Osteocyte (in vitro differentiated cells): ENCODE measurements around the gene ZNF750. TPM values are rescaled to one million over a fixed set of nuclear protein-coding genes. Genes with fewer than 3 reads are reported as not detected.

Source experiments
- DNase-seq: peaks from one replicate; pipeline ENCODE4 v3.0.0; 2021; ENCODE audit warnings: mixed read lengths; ENCODE audit not compliant: unreplicated experiment; ENCODE audit errors: extremely low spot score
- H3K27ac Mint-ChIP-seq: one replicate; pipeline ENCODE4 v1.8.0; 2021; ENCODE audit warnings: mild to moderate bottlenecking, mixed read lengths; ENCODE audit not compliant: unreplicated experiment
- H3K27me3 Mint-ChIP-seq: one replicate; pipeline ENCODE4 v1.8.0; 2021; ENCODE audit warnings: mixed read lengths; ENCODE audit not compliant: unreplicated experiment
- H3K36me3 Mint-ChIP-seq: one replicate; pipeline ENCODE4 v1.8.0; 2021; ENCODE audit warnings: mixed read lengths; ENCODE audit not compliant: unreplicated experiment
- H3K4me1 Mint-ChIP-seq: one replicate; pipeline ENCODE4 v1.8.0; 2021; ENCODE audit warnings: mixed read lengths; ENCODE audit not compliant: unreplicated experiment
- H3K4me3 Mint-ChIP-seq: one replicate; pipeline ENCODE4 v1.8.0; 2021; ENCODE audit warnings: mild to moderate bottlenecking, moderate library complexity, mixed read lengths; ENCODE audit not compliant: unreplicated experiment
- H3K9me3 Mint-ChIP-seq: one replicate; pipeline ENCODE4 v1.8.0; 2021; ENCODE audit warnings: mixed read lengths; ENCODE audit not compliant: unreplicated experiment
- CTCF ChIP-seq: fragments of 200-600 bp; sonication (generic); IDR thresholded peaks from 2 replicates; pipeline ENCODE4 v1.5.0; 2021; ENCODE audit warnings: antibody characterized with exemption, mild to moderate bottlenecking, moderate library complexity
- total RNA-seq: library from RNA; stranded (reverse); gene quantifications from 2 replicates; pipeline ENCODE4 v1.2.1, GENCODE V29; 2021

ZNF750 gene
- total RNA-seq, 1 donor from 2014 or later, result not detected

GRCh38 chr17:82806645-82807044 lies 33.2 kb downstream of the ZNF750 start:
- peaks cover 6% of the 10 kb centered on the region for H3K36me3 Mint-ChIP-seq
- no peak overlapping the region for H3K4me3 Mint-ChIP-seq
- H3K27me3 Mint-ChIP-seq, result no peaks in the 10 kb centered on the region
- DNase-seq, result no peak
- no peak for TF ChIP-seq CTCF
- no peaks in the 10 kb centered on the region for H3K9me3 Mint-ChIP-seq
- H3K27ac Mint-ChIP-seq, result no peak overlapping the region
- H3K4me1 Mint-ChIP-seq, result peaks cover 16% of the 10 kb centered on the region

GRCh38 chr17:82805823-82806222 lies 34.0 kb downstream of the ZNF750 start:
- peaks cover 12% of the 10 kb centered on the region for H3K36me3 Mint-ChIP-seq
- H3K27ac Mint-ChIP-seq, result no peak overlapping the region
- no peak overlapping the region for H3K4me3 Mint-ChIP-seq
- no peak for DNase-seq
- no peaks in the 10 kb centered on the region for H3K27me3 Mint-ChIP-seq
- no peaks in the 10 kb centered on the region for H3K9me3 Mint-ChIP-seq
- TF ChIP-seq CTCF, result no peak
- peaks cover 19% of the 10 kb centered on the region for H3K4me1 Mint-ChIP-seq

GRCh38 chr17:82805254-82805653 lies 34.6 kb downstream of the ZNF750 start:
- Mint-ChIP-seq H3K9me3 (no peaks in the 10 kb centered on the region), H3K27ac (no peak overlapping the region), H3K4me3 (no peak overlapping the region), H3K36me3 (peaks cover 14% of the 10 kb centered on the region), H3K4me1 (peaks cover 16% of the 10 kb centered on the region), H3K27me3 (no peaks in the 10 kb centered on the region)
- DNase-seq, result no peak
- TF ChIP-seq CTCF, result no peak

- Mint-ChIP-seq H3K27ac (no peak overlapping the region), H3K36me3 (peaks cover 17% of the 10 kb centered on the region), H3K4me1 (peaks cover 12% of the 10 kb centered on the region), H3K9me3 (no peaks in the 10 kb centered on the region), H3K27me3 (no peaks in the 10 kb centered on the region), H3K4me3 (no peak overlapping the region)
- TF ChIP-seq CTCF, result no peak
- no peak for DNase-seq
Measured at GRCh38 chr17:82804442-82805191, 35.2 kb downstream of the ZNF750 start.

GRCh38 chr17:82803606-82804005 lies 36.2 kb downstream of the ZNF750 start:
- Mint-ChIP-seq H3K27me3 (no peaks in the 10 kb centered on the region), H3K4me3 (no peak overlapping the region), H3K9me3 (no peaks in the 10 kb centered on the region), H3K4me1 (peaks cover 11% of the 10 kb centered on the region), H3K36me3 (peaks cover 18% of the 10 kb centered on the region), H3K27ac (no peak overlapping the region)
- DNase-seq, result no peak
- no peak for TF ChIP-seq CTCF
